Activated naive CD4-positive, alpha-beta T cell treated with anti-CD3 and anti-CD28 coated beads, Interleukin-2, amount 50 U/mL, for 24 hours (primary cell): Measurements from ENCODE around the gene NXNL2.

ENCODE experiments used
- H3K27ac Mint-ChIP-seq: one replicate; pipeline ENCODE4 v1.8.0; 2021; ENCODE audit warnings: mild to moderate bottlenecking, mixed read lengths
- H3K27me3 Mint-ChIP-seq: one replicate; pipeline ENCODE4 v1.8.0; 2021; ENCODE audit warnings: mixed read lengths
- H3K36me3 Mint-ChIP-seq: one replicate; pipeline ENCODE4 v1.8.0; 2021; ENCODE audit warnings: mixed read lengths
- H3K4me1 Mint-ChIP-seq: one replicate; pipeline ENCODE4 v1.8.0; 2021; ENCODE audit warnings: mixed read lengths
- H3K4me3 Mint-ChIP-seq: one replicate; pipeline ENCODE4 v1.8.0; 2021; ENCODE audit warnings: mild to moderate bottlenecking, mixed read lengths
- H3K9me3 Mint-ChIP-seq: one replicate; pipeline ENCODE4 v1.8.0; 2021; ENCODE audit warnings: mixed read lengths

NXNL2 gene

GRCh38 chr9:88544245-88544644, 9.3 kb downstream of the NXNL2 start:
- Mint-ChIP-seq H3K36me3 (peaks cover 2% of the 10 kb centered on the region), H3K27ac (no peak overlapping the region), H3K9me3 (no peaks in the 10 kb centered on the region), H3K4me1 (no peaks in the 10 kb centered on the region), H3K4me3 (no peak overlapping the region), H3K27me3 (peaks cover 8% of the 10 kb centered on the region)

- peaks cover 2% of the 10 kb centered on the region for H3K36me3 Mint-ChIP-seq
- H3K27me3 Mint-ChIP-seq = peaks cover 2% of the 10 kb centered on the region
- no peaks in the 10 kb centered on the region for H3K9me3 Mint-ChIP-seq
- H3K4me3 Mint-ChIP-seq = no peak overlapping the region
- no peaks in the 10 kb centered on the region for H3K4me1 Mint-ChIP-seq
- H3K27ac Mint-ChIP-seq = no peak overlapping the region
These were observed 16.7 kb downstream of the NXNL2 start for GRCh38 chr9:88551546-88552137.

GRCh38 chr9:88553350-88553749, 18.4 kb downstream of the NXNL2 start:
- H3K36me3 Mint-ChIP-seq = peaks cover 2% of the 10 kb centered on the region
- H3K9me3 Mint-ChIP-seq = no peaks in the 10 kb centered on the region

GRCh38 chr9:88555268-88555980, 20.4 kb downstream of the NXNL2 start:
- Mint-ChIP-seq H3K4me1 (no peaks in the 10 kb centered on the region), H3K36me3 (no peaks in the 10 kb centered on the region), H3K27ac (no peak overlapping the region), H3K9me3 (no peaks in the 10 kb centered on the region), H3K27me3 (peaks cover 2% of the 10 kb centered on the region), H3K4me3 (no peak overlapping the region)

More at GRCh38 chr9:88553350-88553749, 18.4 kb downstream of the NXNL2 start:
- peaks cover 2% of the 10 kb centered on the region for H3K27me3 Mint-ChIP-seq
- H3K4me1 Mint-ChIP-seq = no peaks in the 10 kb centered on the region
- no peak overlapping the region for H3K4me3 Mint-ChIP-seq
- no peak overlapping the region for H3K27ac Mint-ChIP-seq

- no peak overlapping the region for H3K27ac Mint-ChIP-seq
- no peaks in the 10 kb centered on the region for H3K36me3 Mint-ChIP-seq
- H3K9me3 Mint-ChIP-seq = no peaks in the 10 kb centered on the region
- no peaks in the 10 kb centered on the region for H3K4me1 Mint-ChIP-seq
- H3K4me3 Mint-ChIP-seq = no peak overlapping the region
- H3K27me3 Mint-ChIP-seq = no peaks in the 10 kb centered on the region
These were observed 24.7 kb downstream of the NXNL2 start for GRCh38 chr9:88559661-88560060.

- no peak overlapping the region for H3K27ac Mint-ChIP-seq
- H3K4me1 Mint-ChIP-seq = no peaks in the 10 kb centered on the region
- peaks cover 3% of the 10 kb centered on the region for H3K27me3 Mint-ChIP-seq
- no peaks in the 10 kb centered on the region for H3K36me3 Mint-ChIP-seq
- H3K9me3 Mint-ChIP-seq = no peaks in the 10 kb centered on the region
- H3K4me3 Mint-ChIP-seq = no peak overlapping the region
These were observed 32.9 kb downstream of the NXNL2 start for GRCh38 chr9:88567870-88568269.

GRCh38 chr9:88571419-88571818, 36.4 kb downstream of the NXNL2 start:
- Mint-ChIP-seq H3K36me3 (no peaks in the 10 kb centered on the region), H3K27ac (no peak overlapping the region), H3K4me3 (no peak overlapping the region), H3K9me3 (no peaks in the 10 kb centered on the region), H3K27me3 (peaks cover 9% of the 10 kb centered on the region), H3K4me1 (no peaks in the 10 kb centered on the region)

- Mint-ChIP-seq H3K4me3 (no peak overlapping the region), H3K9me3 (no peaks in the 10 kb centered on the region), H3K27me3 (peaks cover 9% of the 10 kb centered on the region), H3K4me1 (no peaks in the 10 kb centered on the region), H3K36me3 (no peaks in the 10 kb centered on the region), H3K27ac (no peak overlapping the region)
These were observed 37.7 kb downstream of the NXNL2 start for GRCh38 chr9:88572684-88573083.

- no peak overlapping the region for H3K4me3 Mint-ChIP-seq
- peaks cover 9% of the 10 kb centered on the region for H3K27me3 Mint-ChIP-seq
- H3K27ac Mint-ChIP-seq = no peak overlapping the region
- H3K9me3 Mint-ChIP-seq = no peaks in the 10 kb centered on the region
- H3K36me3 Mint-ChIP-seq = no peaks in the 10 kb centered on the region
- no peaks in the 10 kb centered on the region for H3K4me1 Mint-ChIP-seq
These were observed 40.0 kb downstream of the NXNL2 start for GRCh38 chr9:88574953-88575352.

GRCh38 chr9:88577256-88578120, 42.5 kb downstream of the NXNL2 start:
- Mint-ChIP-seq H3K27ac (no peak overlapping the region), H3K9me3 (no peaks in the 10 kb centered on the region), H3K4me1 (no peaks in the 10 kb centered on the region), H3K36me3 (no peaks in the 10 kb centered on the region), H3K27me3 (peaks cover 8% of the 10 kb centered on the region), H3K4me3 (no peak overlapping the region)

- Mint-ChIP-seq H3K4me3 (peak overlapping the region; percentile 30), H3K36me3 (no peaks in the 10 kb centered on the region), H3K4me1 (no peaks in the 10 kb centered on the region), H3K27me3 (peaks cover 7% of the 10 kb centered on the region), H3K9me3 (no peaks in the 10 kb centered on the region), H3K27ac (no peak overlapping the region)
These were observed 43.4 kb downstream of the NXNL2 start for GRCh38 chr9:88578121-88579049.

- Mint-ChIP-seq H3K4me3 (no peak overlapping the region), H3K27me3 (peaks cover 5% of the 10 kb centered on the region), H3K36me3 (no peaks in the 10 kb centered on the region), H3K27ac (no peak overlapping the region), H3K4me1 (peaks cover 2% of the 10 kb centered on the region), H3K9me3 (no peaks in the 10 kb centered on the region)
These were observed 44.2 kb downstream of the NXNL2 start for GRCh38 chr9:88579050-88579715.

- Mint-ChIP-seq H3K4me3 (no peak overlapping the region), H3K4me1 (peaks cover 4% of the 10 kb centered on the region), H3K9me3 (no peaks in the 10 kb centered on the region), H3K27ac (no peak overlapping the region), H3K36me3 (no peaks in the 10 kb centered on the region), H3K27me3 (no peaks in the 10 kb centered on the region)
These were observed 46.0 kb downstream of the NXNL2 start for GRCh38 chr9:88580961-88581360.

GRCh38 chr9:88583901-88584596, 49.1 kb downstream of the NXNL2 start:
- Mint-ChIP-seq H3K27me3 (no peaks in the 10 kb centered on the region), H3K9me3 (no peaks in the 10 kb centered on the region), H3K27ac (no peak overlapping the region), H3K36me3 (no peaks in the 10 kb centered on the region), H3K4me1 (peaks cover 4% of the 10 kb centered on the region), H3K4me3 (no peak overlapping the region)
